Activated B cell treated with CpG ODN at 0.5 μM for 24 hours (primary cell): ENCODE data around the gene TMEM131L. TPM values are rescaled to one million over a fixed set of nuclear protein-coding genes. Genes with fewer than 3 reads are reported as not detected.

ENCODE experiments used
- ATAC-seq: fragments of 200-7000 bp; cut with Tn5 transposase; one replicate; pipeline ENCODE4 v1.10.0; 2021; ENCODE audit warnings: low read depth, mild to moderate bottlenecking, moderate library complexity
- CTCF ChIA-PET: fragments of 350-600 bp; sonication (Branson Sonifier 250); formaldehyde crosslinking; loops from one replicate; lab custom pipeline; 2021; ENCODE audit warnings: antibody characterized with exemption; lab: Charles Lee
- POLR2A ChIA-PET: fragments of 350-600 bp; sonication (Branson Sonifier 250); formaldehyde crosslinking; loops from one replicate; lab custom pipeline; 2021; ENCODE audit warnings: antibody characterized with exemption; lab: Charles Lee
- DNase-seq: peaks from one replicate; pipeline ENCODE4 v3.0.0; 2022
- H3K27ac Mint-ChIP-seq: one replicate; pipeline ENCODE4 v1.8.0; 2020; ENCODE audit warnings: mixed read lengths
- H3K27me3 Mint-ChIP-seq: one replicate; pipeline ENCODE4 v1.8.0; 2021; ENCODE audit warnings: mixed read lengths
- H3K36me3 Mint-ChIP-seq: one replicate; pipeline ENCODE4 v1.8.0; 2021; ENCODE audit warnings: low read depth, mixed read lengths
- H3K4me1 Mint-ChIP-seq: one replicate; pipeline ENCODE4 v1.8.0; 2021; ENCODE audit warnings: mixed read lengths
- H3K4me3 Mint-ChIP-seq: one replicate; pipeline ENCODE4 v1.8.0; 2020; ENCODE audit warnings: mild to moderate bottlenecking, mixed read lengths
- H3K9me3 Mint-ChIP-seq: one replicate; pipeline ENCODE4 v1.8.0; 2020; ENCODE audit warnings: mixed read lengths
- intact Hi-C: fragments of 100-400 bp; cut with micrococcal nuclease; formaldehyde crosslinking; loops from one replicate; pipeline ENCODE4 v1.15.1; 2024
- total RNA-seq: library from RNA; stranded (reverse); gene quantifications from 2 replicates; pipeline ENCODE4 v1.2.3, GENCODE V29; 2022
- TF ChIP-seq, protein P1 (sequence below): fragments of 200-600 bp; IDR thresholded peaks from one replicate; pipeline ENCODE4 v1.8.0; 2022; ENCODE audit warnings: antibody characterized with exemption, mild to moderate bottlenecking

The TMEM131L gene
- total RNA-seq, 1 donor from 2014 or later, result 193 TPM

DNA sequence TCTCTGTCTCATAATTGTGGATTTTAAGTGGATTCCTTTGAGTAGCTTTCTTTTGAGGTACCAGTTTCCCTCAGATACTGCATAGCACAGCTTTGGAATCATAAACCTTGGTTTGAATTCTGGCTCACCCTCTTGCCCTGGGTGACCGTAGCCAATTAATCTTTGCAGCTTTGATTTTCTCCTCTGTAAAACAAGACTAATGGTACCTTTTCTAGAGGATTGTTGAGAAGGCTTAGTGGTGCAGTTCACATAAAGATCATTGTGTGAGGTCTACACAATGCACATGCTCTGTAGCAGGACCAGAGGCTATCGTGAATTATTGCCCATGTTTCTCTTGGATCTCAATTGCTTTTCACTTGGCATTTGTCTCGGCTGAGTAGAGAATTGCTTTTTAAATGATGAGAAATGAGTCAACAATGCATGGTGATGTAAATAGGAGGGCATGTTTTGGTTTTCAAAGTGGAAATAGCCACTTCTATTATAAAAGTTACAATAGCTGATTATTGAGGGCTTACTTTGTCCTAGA, 47.9 kb downstream of the TMEM131L start:
- ChIA-PET POLR2A (interaction anchor here (1.0 to 2.0 kb wide), 4 partner anchors 10 to 96 kb away, joined by 3 to 8 read pairs (median 5); partner anchors contain the start of gene TMEM131L), CTCF (interaction anchor here (2.0 kb wide), 1 partner anchor 60 kb away, joined by 4 read pairs; no protein-coding TSS in a partner anchor)
- intact Hi-C loops, result loop anchor here (1.0 to 2.0 kb wide), 3 partner anchors 8 to 17 kb away; no protein-coding TSS in a partner anchor
- peak overlapping the region; percentile 57 for H3K27ac Mint-ChIP-seq
- no peak for ATAC-seq
- peaks cover 87% of the 10 kb centered on the region for H3K4me1 Mint-ChIP-seq
- peaks cover 82% of the 10 kb centered on the region for H3K36me3 Mint-ChIP-seq
- peaks cover 2% of the 10 kb centered on the region for H3K9me3 Mint-ChIP-seq
- TF ChIP-seq, protein P1, sequence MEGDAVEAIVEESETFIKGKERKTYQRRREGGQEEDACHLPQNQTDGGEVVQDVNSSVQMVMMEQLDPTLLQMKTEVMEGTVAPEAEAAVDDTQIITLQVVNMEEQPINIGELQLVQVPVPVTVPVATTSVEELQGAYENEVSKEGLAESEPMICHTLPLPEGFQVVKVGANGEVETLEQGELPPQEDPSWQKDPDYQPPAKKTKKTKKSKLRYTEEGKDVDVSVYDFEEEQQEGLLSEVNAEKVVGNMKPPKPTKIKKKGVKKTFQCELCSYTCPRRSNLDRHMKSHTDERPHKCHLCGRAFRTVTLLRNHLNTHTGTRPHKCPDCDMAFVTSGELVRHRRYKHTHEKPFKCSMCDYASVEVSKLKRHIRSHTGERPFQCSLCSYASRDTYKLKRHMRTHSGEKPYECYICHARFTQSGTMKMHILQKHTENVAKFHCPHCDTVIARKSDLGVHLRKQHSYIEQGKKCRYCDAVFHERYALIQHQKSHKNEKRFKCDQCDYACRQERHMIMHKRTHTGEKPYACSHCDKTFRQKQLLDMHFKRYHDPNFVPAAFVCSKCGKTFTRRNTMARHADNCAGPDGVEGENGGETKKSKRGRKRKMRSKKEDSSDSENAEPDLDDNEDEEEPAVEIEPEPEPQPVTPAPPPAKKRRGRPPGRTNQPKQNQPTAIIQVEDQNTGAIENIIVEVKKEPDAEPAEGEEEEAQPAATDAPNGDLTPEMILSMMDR, result no peak
- H3K4me3 Mint-ChIP-seq, result peak overlapping the region; percentile 4
- no peak for DNase-seq
- H3K27me3 Mint-ChIP-seq, result no peaks in the 10 kb centered on the region

DNA sequence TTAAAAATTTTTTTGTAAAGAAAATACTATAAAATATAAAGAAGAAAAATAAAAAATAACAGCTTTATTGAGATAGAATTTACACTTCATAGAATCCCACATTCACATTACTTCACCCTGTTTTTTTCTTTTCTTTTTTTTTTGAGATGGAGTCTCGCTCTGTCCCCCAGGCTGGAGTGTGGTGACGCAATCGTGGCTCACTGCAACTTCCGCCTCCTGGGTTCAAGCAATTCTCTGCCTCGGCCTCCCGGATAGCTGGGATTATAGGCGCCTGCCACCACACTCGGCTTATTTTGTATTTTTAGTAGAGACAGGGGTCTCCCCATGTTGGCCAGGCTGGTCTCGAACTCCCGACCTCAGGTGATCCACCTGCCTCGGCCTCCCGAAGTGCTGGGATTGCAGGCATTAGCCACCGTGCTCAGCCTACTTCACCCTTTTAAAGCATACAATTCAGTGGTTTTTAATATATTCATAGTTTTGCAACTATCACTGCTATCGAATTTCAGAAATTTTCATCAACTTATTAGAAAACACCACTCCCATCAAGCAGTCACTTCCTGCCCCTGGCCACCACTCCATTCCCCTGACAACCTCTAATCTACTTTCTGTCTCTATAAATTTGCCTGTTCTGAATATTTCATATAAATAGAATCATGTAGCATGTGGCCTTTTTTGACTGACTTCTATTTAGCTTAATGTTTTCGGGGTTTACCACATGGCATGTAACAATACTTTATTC, 48.7 kb downstream of the TMEM131L start:
- CTCF ChIA-PET, result no interaction called here
- Mint-ChIP-seq H3K36me3 (peaks cover 82% of the 10 kb centered on the region), H3K4me3 (no peak overlapping the region), H3K27ac (no peak overlapping the region), H3K4me1 (peaks cover 87% of the 10 kb centered on the region), H3K27me3 (no peaks in the 10 kb centered on the region), H3K9me3 (peaks cover 2% of the 10 kb centered on the region)
- ATAC-seq (no peak), DNase-seq (no peak)
- intact Hi-C loops, result loop anchor here (1.0 to 2.0 kb wide), 3 partner anchors 7 to 16 kb away; no protein-coding TSS in a partner anchor
- POLR2A ChIA-PET, result interaction anchor here (1.1 to 2.0 kb wide), 3 partner anchors 9 to 48 kb away, joined by 3 to 8 read pairs (median 7); partner anchors contain the start of gene TMEM131L
- TF ChIP-seq, protein P1, result no peak

DNA sequence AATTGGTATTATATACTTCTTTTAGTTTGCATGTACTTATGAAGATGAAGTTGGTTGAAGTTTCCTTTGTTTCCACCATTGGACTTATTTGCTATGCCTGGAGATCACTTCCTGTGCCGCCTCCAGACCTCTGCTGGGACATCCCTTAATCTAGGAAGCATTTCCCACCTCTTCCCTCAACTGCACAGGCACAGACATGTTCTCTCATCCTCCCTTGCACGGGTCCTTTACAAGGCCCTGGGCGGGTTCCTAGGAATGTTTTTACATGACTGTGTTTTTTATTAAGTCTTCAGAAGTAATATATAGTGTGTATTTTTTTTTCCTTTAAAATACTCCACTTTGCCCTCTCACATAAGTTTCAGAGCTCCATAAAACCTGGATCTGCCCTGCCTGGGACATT, 51.0 kb downstream of the TMEM131L start:
- Mint-ChIP-seq H3K4me3 (no peak overlapping the region), H3K9me3 (no peaks in the 10 kb centered on the region)
- CTCF ChIA-PET, result no interaction called here

DNA sequence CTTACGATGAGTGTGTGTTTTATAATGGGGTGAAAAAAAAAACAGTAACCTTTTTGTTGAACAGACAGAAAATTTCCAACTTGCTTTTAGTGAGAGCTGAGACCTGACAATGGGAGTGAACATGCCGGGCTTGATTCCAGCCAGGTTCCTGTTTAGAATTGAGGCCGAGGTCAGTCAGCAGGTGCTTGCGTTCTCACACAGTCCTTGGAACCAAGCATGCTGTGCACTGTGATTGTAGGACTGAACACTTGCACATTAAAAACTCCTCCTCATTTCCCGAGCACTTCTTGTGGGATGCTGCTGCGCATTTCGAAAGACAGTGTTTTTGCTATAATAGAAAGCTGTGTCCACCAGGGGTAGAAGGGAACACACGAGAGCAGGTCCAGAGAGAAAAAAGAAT, 51.8 kb downstream of the TMEM131L start:
- intact Hi-C loops, result no loop called here
- Mint-ChIP-seq H3K27me3 (no peaks in the 10 kb centered on the region), H3K27ac (peak overlapping the region; percentile 42), H3K36me3 (peaks cover 63% of the 10 kb centered on the region), H3K4me1 (peaks cover 91% of the 10 kb centered on the region), H3K4me3 (peak overlapping the region; percentile 3), H3K9me3 (no peaks in the 10 kb centered on the region)
- CTCF ChIA-PET, result interaction anchor here (0.9 to 1.3 kb wide), 2 partner anchors 50 to 56 kb away, joined by 3 read pairs; no protein-coding TSS in a partner anchor
- TF ChIP-seq, protein P1, result no peak
- no peak for ATAC-seq
- no peak for DNase-seq
- POLR2A ChIA-PET, result interaction anchor here (1.0 to 1.8 kb wide), 2 partner anchors 20 to 53 kb away, joined by 3 read pairs; no protein-coding TSS in a partner anchor

More for the DNA sequence above, 51.0 kb downstream of the TMEM131L start:
- Mint-ChIP-seq H3K4me1 (peaks cover 91% of the 10 kb centered on the region), H3K27me3 (no peaks in the 10 kb centered on the region), H3K27ac (no peak overlapping the region), H3K36me3 (peaks cover 70% of the 10 kb centered on the region)
- DNase-seq, result no peak
- TF ChIP-seq, protein P1, result no peak
- ATAC-seq, result no peak
- POLR2A ChIA-PET, result interaction anchor here (1.0 to 1.8 kb wide), 2 partner anchors 19 to 52 kb away, joined by 3 read pairs; no protein-coding TSS in a partner anchor
- intact Hi-C loops, result no loop called here
